GM10266 (cell line): ENCODE results near the gene TLR3.

Source experiments
- DNase-seq: peaks from one replicate; pipeline ENCODE4 v3.0.0; 2012; ENCODE audit errors: extremely low spot score
- CTCF ChIP-seq: IDR thresholded peaks from 2 replicates; pipeline ENCODE4 v1.5.1; 2012; ENCODE audit warnings: mild to moderate bottlenecking, low read depth; ENCODE audit not compliant: control insufficient read depth, insufficient read depth; ENCODE audit errors: missing control alignments

TLR3 gene

GRCh38 chr4:186132577-186133242, 63.8 kb downstream of the TLR3 start:
- peak; percentile 16 for TF ChIP-seq CTCF
- no peak for DNase-seq

- TF ChIP-seq CTCF = no peak
- peak; percentile 75 for DNase-seq
Observed at GRCh38 chr4:186134257-186134656, 65.3 kb downstream of the TLR3 start.

GRCh38 chr4:186134861-186135260, 65.9 kb downstream of the TLR3 start:
- TF ChIP-seq CTCF = no peak
- DNase-seq = no peak

- peak; percentile 64 for TF ChIP-seq CTCF
- peak; percentile 30 for DNase-seq
Observed at GRCh38 chr4:186137196-186137794, 68.3 kb downstream of the TLR3 start.
